Left ventricle myocardium inferior (tissue), 1 donor: ENCODE results near the gene HRNR. TPM values are rescaled to one million over a fixed set of nuclear protein-coding genes. Genes with fewer than 3 reads are reported as not detected.

Experiments
- DNase-seq: peaks from one replicate; pipeline ENCODE4 v3.0.0-alpha.2; 2020
- H3K27ac ChIP-seq: fragments of 200-600 bp; replicated peaks from 2 replicates; pipeline ENCODE4 v1.8.0; 2021
- H3K27me3 ChIP-seq: fragments of 200-600 bp; 2 replicates; pipeline ENCODE4 v1.8.0; 2021; ENCODE audit warnings: low read depth
- H3K36me3 ChIP-seq: fragments of 200-600 bp; 2 replicates; pipeline ENCODE4 v1.8.0; 2021
- H3K4me1 ChIP-seq: fragments of 200-600 bp; 2 replicates; pipeline ENCODE4 v1.8.0; 2021
- H3K4me3 ChIP-seq: fragments of 200-600 bp; 2 replicates; pipeline ENCODE4 v1.8.0; 2021; ENCODE audit warnings: mild to moderate bottlenecking, moderate library complexity
- H3K9me3 ChIP-seq: fragments of 200-600 bp; replicated peaks from 2 replicates; pipeline ENCODE4 v1.8.0; 2021
- intact Hi-C: fragments of 100-400 bp; cut with micrococcal nuclease; formaldehyde crosslinking; loops from one replicate; pipeline ENCODE4 v1.11.0; 2022
- total RNA-seq: library from RNA; stranded (reverse); fragmentation: NEBNext Ultra II Directional; extraction: Animal tissue kit (Norgen Biotek cat#: 25700); gene quantifications from one replicate; pipeline ENCODE4 v1.2.1, GENCODE V29; 2021
- TF ChIP-seq, protein P1 (sequence below): fragments of 200-600 bp; IDR thresholded peaks from 2 replicates; pipeline ENCODE4 v1.8.0; 2021; ENCODE audit warnings: antibody characterized with exemption, mild to moderate bottlenecking, borderline replicate concordance
- donor health status: DM: no; HTN: yes; CAD: no; lungs with severe emphysema.

Gene HRNR
- total RNA-seq, 1 donor from 2014 or later = not detected

DNA sequence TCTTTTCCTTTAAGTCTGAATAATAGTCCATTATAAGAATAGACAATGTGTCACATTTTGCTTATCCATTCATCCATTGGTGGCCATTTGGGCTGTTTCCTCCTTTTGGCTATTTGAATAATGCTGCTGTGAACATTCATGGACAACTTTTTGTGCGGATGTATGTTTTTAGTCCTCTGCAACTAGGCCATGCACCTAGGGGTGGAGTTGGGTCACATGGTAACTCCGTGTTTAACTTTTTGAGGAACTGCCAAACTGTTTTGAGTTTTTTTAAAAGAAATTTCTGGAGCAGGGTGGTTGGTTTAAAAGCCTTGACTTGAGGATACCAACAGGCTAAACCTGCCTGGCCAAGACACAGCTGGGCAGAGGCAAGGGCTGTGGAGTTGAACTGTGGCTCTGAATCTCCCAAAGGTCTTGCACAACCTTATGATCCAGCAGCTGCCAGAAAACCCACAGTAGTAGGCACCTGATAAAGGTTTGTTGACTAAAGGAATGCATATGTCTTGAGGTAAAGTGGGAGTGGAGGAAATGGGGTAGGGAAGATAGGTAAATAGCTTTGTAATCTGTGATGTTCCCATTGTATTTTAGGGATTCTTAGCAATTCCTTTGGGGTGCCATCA is 59.4 kb downstream of the HRNR start:
- intact Hi-C loops = no loop called here
- peak overlapping the region; percentile 41 for H3K27ac ChIP-seq
- H3K36me3 ChIP-seq = no peaks in the 10 kb centered on the region
- no peak overlapping the region for H3K4me3 ChIP-seq
- H3K27me3 ChIP-seq = no peaks in the 10 kb centered on the region
- H3K4me1 ChIP-seq = peaks cover 19% of the 10 kb centered on the region
- DNase-seq = no peak
- TF ChIP-seq, protein P1, sequence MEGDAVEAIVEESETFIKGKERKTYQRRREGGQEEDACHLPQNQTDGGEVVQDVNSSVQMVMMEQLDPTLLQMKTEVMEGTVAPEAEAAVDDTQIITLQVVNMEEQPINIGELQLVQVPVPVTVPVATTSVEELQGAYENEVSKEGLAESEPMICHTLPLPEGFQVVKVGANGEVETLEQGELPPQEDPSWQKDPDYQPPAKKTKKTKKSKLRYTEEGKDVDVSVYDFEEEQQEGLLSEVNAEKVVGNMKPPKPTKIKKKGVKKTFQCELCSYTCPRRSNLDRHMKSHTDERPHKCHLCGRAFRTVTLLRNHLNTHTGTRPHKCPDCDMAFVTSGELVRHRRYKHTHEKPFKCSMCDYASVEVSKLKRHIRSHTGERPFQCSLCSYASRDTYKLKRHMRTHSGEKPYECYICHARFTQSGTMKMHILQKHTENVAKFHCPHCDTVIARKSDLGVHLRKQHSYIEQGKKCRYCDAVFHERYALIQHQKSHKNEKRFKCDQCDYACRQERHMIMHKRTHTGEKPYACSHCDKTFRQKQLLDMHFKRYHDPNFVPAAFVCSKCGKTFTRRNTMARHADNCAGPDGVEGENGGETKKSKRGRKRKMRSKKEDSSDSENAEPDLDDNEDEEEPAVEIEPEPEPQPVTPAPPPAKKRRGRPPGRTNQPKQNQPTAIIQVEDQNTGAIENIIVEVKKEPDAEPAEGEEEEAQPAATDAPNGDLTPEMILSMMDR = no peak
- no peaks in the 10 kb centered on the region for H3K9me3 ChIP-seq

DNA sequence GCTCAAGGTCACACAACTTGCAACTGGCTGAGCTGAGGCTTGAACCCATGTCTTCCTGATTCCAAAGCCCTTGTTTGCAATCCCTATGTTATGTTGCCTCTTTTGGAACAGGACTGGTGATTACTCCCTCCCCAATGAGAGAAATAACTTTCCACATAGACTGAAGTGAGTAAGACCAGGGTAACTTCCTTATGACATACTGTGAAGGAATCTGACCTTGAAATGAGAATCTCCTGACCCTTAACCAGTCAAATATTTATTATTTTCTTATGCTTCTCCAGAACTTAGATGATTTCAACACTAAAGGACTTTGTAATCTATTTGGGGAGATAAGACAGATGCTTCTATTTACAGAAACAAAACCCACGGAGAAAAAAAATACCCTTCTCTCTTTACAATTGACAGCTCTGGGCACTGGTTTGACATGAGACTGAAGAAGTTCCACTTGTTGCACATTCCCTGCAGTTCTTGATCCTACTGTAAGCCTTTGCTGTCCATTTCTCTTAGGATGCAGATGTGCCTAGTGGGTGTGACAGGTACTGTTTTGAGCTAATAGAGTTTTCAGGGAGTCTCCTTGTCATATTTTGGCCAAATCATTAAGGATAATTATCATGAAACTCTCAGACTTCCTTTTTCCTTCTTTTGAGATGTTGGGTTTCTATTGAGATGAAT is 61.1 kb downstream of the HRNR start:
- no peak overlapping the region for H3K4me3 ChIP-seq
- no peaks in the 10 kb centered on the region for H3K27me3 ChIP-seq
- intact Hi-C loops = no loop called here
- H3K36me3 ChIP-seq = no peaks in the 10 kb centered on the region
- TF ChIP-seq, protein P1 = no peak
- H3K4me1 ChIP-seq = peaks cover 6% of the 10 kb centered on the region
- H3K27ac ChIP-seq = no peak overlapping the region
- H3K9me3 ChIP-seq = no peaks in the 10 kb centered on the region
- no peak for DNase-seq

Other genes with a start within 250 kb of the HRNR start
- 186 TPM for gene S100A10, start 230.3 kb downstream of the HRNR start, total RNA-seq
- 66.9 TPM for gene S100A11, start 187.2 kb downstream of the HRNR start, total RNA-seq
- gene TCHHL1, start 135.1 kb downstream of the HRNR start, total RNA-seq = not detected
- not detected for gene TCHH, start 108.7 kb downstream of the HRNR start, total RNA-seq
- not detected for gene RPTN, start 65.0 kb downstream of the HRNR start, total RNA-seq
- gene FLG, start 101.0 kb upstream of the HRNR start, total RNA-seq = not detected
- gene FLG2, start 135.8 kb upstream of the HRNR start, total RNA-seq = not detected
- not detected for gene CRNN, start 190.1 kb upstream of the HRNR start, total RNA-seq